PC-9 (cell line): ENCODE measurements around the gene ANXA1.

Experiments
- CTCF ChIP-seq: fragments of 200-600 bp; sonication (generic); conservative IDR thresholded peaks from 2 replicates; pipeline ENCODE4 v1.6.1; 2017; ENCODE audit warnings: mixed run types, antibody characterized with exemption, mild to moderate bottlenecking, moderate library complexity
- EZH2 ChIP-seq: fragments of 200-600 bp; sonication (generic); IDR thresholded peaks from 2 replicates; pipeline ENCODE4 v1.8.0; 2017; ENCODE audit warnings: antibody characterized with exemption, low read depth

DNA sequence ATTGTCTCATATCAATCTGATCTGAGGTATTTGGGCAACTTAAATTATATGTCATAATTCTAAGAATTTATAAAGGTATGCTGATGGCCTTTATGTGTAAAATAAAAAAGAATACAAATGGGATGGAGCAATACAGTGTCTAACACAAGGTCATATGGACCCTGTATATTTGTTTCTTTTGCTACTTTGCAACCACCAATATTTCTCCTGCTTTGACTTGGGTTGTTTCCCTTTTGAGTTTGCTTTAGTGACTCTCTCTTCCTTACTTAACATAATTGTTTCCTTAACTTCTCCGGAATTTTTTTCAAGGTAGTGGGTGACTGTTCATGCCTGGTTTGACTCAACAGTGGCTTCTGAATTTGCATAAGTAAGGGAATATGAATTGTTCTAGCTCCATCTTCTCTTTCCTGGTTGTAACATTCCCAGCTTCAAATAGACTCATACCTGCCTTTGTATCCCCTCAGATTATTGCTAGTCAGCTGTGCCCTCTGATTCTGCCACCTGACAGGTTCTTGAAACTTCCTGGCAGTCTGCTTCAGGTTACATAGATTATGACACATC is 30.2 kb upstream of the ANXA1 start:
- no peak for TF ChIP-seq CTCF
- no peak for TF ChIP-seq EZH2
